PC-9 (cell line): Measurements from ENCODE around the gene TTC7B.
A peak's percentile ranks its signal among the peaks of the same experiment; 100 is the strongest.

Experiments
- CTCF ChIP-seq: fragments of 200-600 bp; sonication (generic); conservative IDR thresholded peaks from 2 replicates; pipeline ENCODE4 v1.6.1; 2017; ENCODE audit warnings: mixed run types, antibody characterized with exemption, mild to moderate bottlenecking, moderate library complexity
- EZH2 ChIP-seq: fragments of 200-600 bp; sonication (generic); IDR thresholded peaks from 2 replicates; pipeline ENCODE4 v1.8.0; 2017; ENCODE audit warnings: antibody characterized with exemption, low read depth

- TF ChIP-seq CTCF (peak; percentile 70), EZH2 (no peak)
These were observed 58.0 kb downstream of the TTC7B start for GRCh38 chr14:90758028-90758889.
